H1 (cell line): Measurements from ENCODE around the gene CHDH.

Experiments used
- CTCF ChIP-seq, 3 experiments: IDR thresholded peaks; 1 replicate in 2 of 3; 2 replicates in 1 of 3; pipeline versions ENCODE4 v1.5.1 to v1.6.1; 2011; ENCODE audit warnings: low read length in 3 of 3, mild to moderate bottlenecking in 3 of 3, inconsistent platforms in 2 of 3, low read depth in 1 of 3, moderate library complexity in 1 of 3; ENCODE audit not compliant: insufficient read depth in 1 of 3; ENCODE audit errors: control extremely low read depth in 1 of 3
- POLR2A ChIP-seq, 2 experiments: IDR thresholded peaks; 1 replicate in 1 of 2; 2 replicates in 1 of 2; pipeline ENCODE4 v1.6.1; 2011; ENCODE audit warnings: low read depth in 2 of 2, low read length in 2 of 2, mild to moderate bottlenecking in 2 of 2; ENCODE audit errors: control extremely low read depth in 1 of 2
- RAD21 ChIP-seq, 2 experiments: IDR thresholded peaks in 1 of 2; conservative IDR thresholded peaks in 1 of 2; 2 replicates each; pipeline ENCODE4 v1.6.1; 2011; ENCODE audit warnings: low read depth in 2 of 2, low read length in 2 of 2, improper control_type of control experiment in 1 of 2, inconsistent platforms in 1 of 2, mild to moderate bottlenecking in 1 of 2, moderate library complexity in 1 of 2
- SUZ12 ChIP-seq: fragments of 200-600 bp; sonication (generic); IDR thresholded peaks from 2 replicates; pipeline ENCODE4 v1.6.1; 2012; ENCODE audit warnings: mild to moderate bottlenecking, inconsistent platforms, low read length, moderate library complexity, mixed read lengths

DNA sequence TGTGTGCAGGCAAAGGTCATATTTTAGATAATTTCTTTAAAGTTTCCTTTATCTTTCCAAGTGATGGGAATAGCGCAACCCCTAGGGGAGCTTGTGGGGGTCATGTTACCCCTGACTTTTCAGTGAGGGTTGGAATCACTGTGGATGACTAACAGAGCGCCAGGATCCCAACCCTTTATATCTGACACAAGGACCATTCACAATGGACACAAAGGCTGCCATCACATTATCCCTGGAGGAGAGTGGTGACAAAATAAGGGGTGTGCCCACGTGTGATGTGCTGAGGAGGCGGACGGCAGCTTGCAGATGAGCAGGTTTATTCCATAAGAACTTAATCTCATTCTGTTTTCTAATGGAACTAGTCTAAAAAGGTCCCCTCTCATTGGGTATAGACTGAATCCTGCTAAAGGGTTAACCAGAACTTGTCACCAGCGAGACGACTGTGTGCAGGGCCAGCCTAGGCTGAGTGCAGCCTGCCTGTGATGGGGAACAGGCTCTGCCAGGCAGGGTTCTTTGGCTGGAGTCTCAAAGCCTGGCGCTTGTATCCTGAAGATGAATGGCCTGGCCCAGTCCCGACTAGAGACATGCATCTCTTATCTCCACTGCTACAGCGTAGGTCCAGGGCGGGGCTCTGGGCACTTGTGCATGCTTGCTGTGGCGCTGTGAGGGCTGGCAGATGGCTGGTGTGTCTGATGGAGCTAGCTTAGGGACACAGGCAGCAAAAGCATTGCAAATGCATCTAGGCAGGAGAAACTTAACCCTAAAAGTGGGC, 50.2 kb downstream of the CHDH start:
- no peak for TF ChIP-seq CTCF (IDR thresholded peaks at IDR 0.05; ENCODE audit: control extremely low read depth in 1 of 3, insufficient read depth in 1 of 3, low read depth in 1 of 3, low read length in 3 of 3)
- no peak for TF ChIP-seq SUZ12
- no peak for TF ChIP-seq POLR2A (IDR thresholded peaks at IDR 0.05; ENCODE audit: control extremely low read depth in 1 of 2, low read depth in 2 of 2, low read length in 2 of 2)
- TF ChIP-seq RAD21 (IDR thresholded peaks at IDR 0.05 in 1 of 2, conservative IDR thresholded peaks at IDR 0.05 in 1 of 2; ENCODE audit: low read depth in 2 of 2, low read length in 2 of 2): no peak
